Panc1 (cell line): ENCODE results near the gene PPFIA1. TPM values are rescaled to one million over a fixed set of nuclear protein-coding genes. Genes with fewer than 3 reads are reported as not detected.

Experiments
- ATAC-seq: fragments of 200-7000 bp; cut with Tn5 transposase; 2 replicates; pipeline ENCODE4 v1.9.1; 2020; ENCODE audit warnings: mild to moderate bottlenecking, moderate library complexity
- BruUV-seq: library from RNA; stranded (reverse); fragments of 400-500 nt; replicated peaks from 2 replicates; lab custom pipeline; 2021; lab: Mats Ljungman, UMichigan
- CTCF ChIA-PET: fragments of 300-600 bp; sonication (Branson Sonifier 250); formaldehyde crosslinking; loops from one replicate; lab custom pipeline; 2022; ENCODE audit warnings: antibody characterized with exemption; lab: Charles Lee
- POLR2A ChIA-PET: fragments of 300-600 bp; sonication (Branson Sonifier 250); formaldehyde crosslinking; loops from one replicate; lab custom pipeline; 2022; ENCODE audit warnings: antibody characterized with exemption; lab: Charles Lee
- DNase-seq: peaks from one replicate; pipeline ENCODE4 v3.0.0-alpha.2; 2010; ENCODE audit warnings: low read depth, low spot score
- H3K27ac ChIP-seq: 2 replicates; pipeline ENCODE4 v1.5.1; 2011; ENCODE audit warnings: mild to moderate bottlenecking, low read length, inconsistent platforms
- H3K27me3 ChIP-seq: fragments of 200-500 bp; sonication (Bioruptor generic); 2 replicates; pipeline ENCODE4 v1.6.0; 2014; ENCODE audit warnings: low read length, inconsistent platforms; ENCODE audit not compliant: control insufficient read depth, insufficient read depth
- H3K36me3 ChIP-seq: fragments of 200-500 bp; sonication (Bioruptor generic); 2 replicates; pipeline ENCODE4 v1.5.1; 2014; ENCODE audit warnings: inconsistent platforms, mild to moderate bottlenecking, low read length, moderate library complexity; ENCODE audit not compliant: control insufficient read depth, insufficient read depth
- H3K4me1 ChIP-seq: 2 replicates; pipeline ENCODE4 v1.5.1; 2011; ENCODE audit warnings: inconsistent platforms, mild to moderate bottlenecking, low read length, moderate library complexity; ENCODE audit not compliant: control insufficient read depth, insufficient read depth
- H3K4me3 ChIP-seq, 2 experiments: 2 replicates each; pipeline ENCODE4 v1.5.1; 2011 to 2012; ENCODE audit warnings: low read depth in 2 of 2, low read length in 2 of 2, mild to moderate bottlenecking in 2 of 2, inconsistent platforms in 1 of 2, moderate library complexity in 1 of 2
- H3K9me3 ChIP-seq: fragments of 200-500 bp; sonication (Bioruptor generic); 2 replicates; pipeline ENCODE4 v1.5.1; 2014; ENCODE audit warnings: low read depth, mild to moderate bottlenecking, inconsistent platforms, low read length, moderate library complexity; ENCODE audit not compliant: control insufficient read depth, insufficient read depth
- CTCF ChIP-seq: fragments of 450-650 bp; IDR thresholded peaks from 2 replicates; pipeline ENCODE4 v1.5.1; 2017; ENCODE audit warnings: mild to moderate bottlenecking
- POLR2AphosphoS5 ChIP-seq: IDR thresholded peaks from 2 replicates; pipeline ENCODE4 v1.6.1; 2012; ENCODE audit warnings: mild to moderate bottlenecking, low read depth, low read length, moderate library complexity
- SIN3A ChIP-seq: IDR thresholded peaks from 2 replicates; pipeline ENCODE4 v1.6.1; 2012; ENCODE audit warnings: low read depth, mild to moderate bottlenecking, low read length, moderate library complexity, borderline replicate concordance; ENCODE audit not compliant: insufficient read depth
- TCF7L2 ChIP-seq: IDR thresholded peaks from 2 replicates; pipeline ENCODE4 v1.6.1; 2011; ENCODE audit warnings: mild to moderate bottlenecking, low read depth, low read length, inconsistent platforms
- in situ Hi-C: cut with HindIII; loops from 2 replicates; pipeline ENCODE4 v1.10.0; 2016; ENCODE audit warnings: low sequenced_read_pairs, low pct_unique_long_range_greater_than_20kb
- intact Hi-C: fragments of 100-400 bp; cut with micrococcal nuclease; formaldehyde crosslinking; loops from one replicate; pipeline ENCODE4 v1.10.0; 2022; ENCODE audit not compliant: unreplicated experiment
- total RNA-seq: library from RNA; stranded (reverse); gene quantifications from one replicate; pipeline ENCODE4 v1.2.1, GENCODE V29; 2021; ENCODE audit not compliant: unreplicated experiment
- TF ChIP-seq, protein P1 (sequence below), 2 experiments: IDR thresholded peaks; 2 replicates each; pipeline ENCODE4 v1.6.1; 2011 to 2012; ENCODE audit warnings: low read depth in 2 of 2, control low read depth in 1 of 2, low read length in 1 of 2, mild to moderate bottlenecking in 1 of 2, moderate library complexity in 1 of 2; ENCODE audit not compliant: insufficient read depth in 1 of 2

Gene PPFIA1
- total RNA-seq, 1 experiment from 2014 or later: 101 TPM

DNA sequence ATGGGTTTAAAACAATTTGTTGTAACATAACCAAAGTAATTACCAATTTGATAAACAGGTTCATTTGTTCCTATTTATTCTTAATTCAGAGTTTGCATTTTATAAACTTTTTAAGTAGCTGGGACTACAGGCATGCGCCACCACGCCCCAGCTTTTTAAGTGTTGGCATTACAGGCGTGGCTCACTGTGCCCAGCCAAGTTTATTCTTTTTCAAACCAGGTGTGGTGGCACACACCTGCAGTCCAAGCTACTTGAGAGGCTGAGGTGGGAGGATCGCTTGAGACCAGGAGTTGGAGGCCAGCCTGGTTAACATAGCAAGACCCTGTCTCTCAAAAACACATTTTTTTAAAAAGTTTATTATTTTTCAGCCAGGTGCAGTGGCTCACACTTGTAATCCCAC is 19.1 kb downstream of the PPFIA1 start:
- H3K36me3 ChIP-seq: 0 out of 2 replicates have a peak, but pooled peaks cover 3% of the 10 kb centered on the region
- intact Hi-C loops: no loop called here
- in situ Hi-C loops: no loop called here
- DNase-seq (no peak), ATAC-seq (no peak)
- H3K9me3 ChIP-seq: no peaks in the 10 kb centered on the region
- H3K27ac ChIP-seq: no peak overlapping the region
- no TSS peak for BruUV-seq
- no peaks in the 10 kb centered on the region for H3K4me1 ChIP-seq
- POLR2A ChIA-PET: no interaction called here
- CTCF ChIA-PET: no interaction called here
- no peak overlapping the region for H3K4me3 ChIP-seq
- TF ChIP-seq, protein P1, sequence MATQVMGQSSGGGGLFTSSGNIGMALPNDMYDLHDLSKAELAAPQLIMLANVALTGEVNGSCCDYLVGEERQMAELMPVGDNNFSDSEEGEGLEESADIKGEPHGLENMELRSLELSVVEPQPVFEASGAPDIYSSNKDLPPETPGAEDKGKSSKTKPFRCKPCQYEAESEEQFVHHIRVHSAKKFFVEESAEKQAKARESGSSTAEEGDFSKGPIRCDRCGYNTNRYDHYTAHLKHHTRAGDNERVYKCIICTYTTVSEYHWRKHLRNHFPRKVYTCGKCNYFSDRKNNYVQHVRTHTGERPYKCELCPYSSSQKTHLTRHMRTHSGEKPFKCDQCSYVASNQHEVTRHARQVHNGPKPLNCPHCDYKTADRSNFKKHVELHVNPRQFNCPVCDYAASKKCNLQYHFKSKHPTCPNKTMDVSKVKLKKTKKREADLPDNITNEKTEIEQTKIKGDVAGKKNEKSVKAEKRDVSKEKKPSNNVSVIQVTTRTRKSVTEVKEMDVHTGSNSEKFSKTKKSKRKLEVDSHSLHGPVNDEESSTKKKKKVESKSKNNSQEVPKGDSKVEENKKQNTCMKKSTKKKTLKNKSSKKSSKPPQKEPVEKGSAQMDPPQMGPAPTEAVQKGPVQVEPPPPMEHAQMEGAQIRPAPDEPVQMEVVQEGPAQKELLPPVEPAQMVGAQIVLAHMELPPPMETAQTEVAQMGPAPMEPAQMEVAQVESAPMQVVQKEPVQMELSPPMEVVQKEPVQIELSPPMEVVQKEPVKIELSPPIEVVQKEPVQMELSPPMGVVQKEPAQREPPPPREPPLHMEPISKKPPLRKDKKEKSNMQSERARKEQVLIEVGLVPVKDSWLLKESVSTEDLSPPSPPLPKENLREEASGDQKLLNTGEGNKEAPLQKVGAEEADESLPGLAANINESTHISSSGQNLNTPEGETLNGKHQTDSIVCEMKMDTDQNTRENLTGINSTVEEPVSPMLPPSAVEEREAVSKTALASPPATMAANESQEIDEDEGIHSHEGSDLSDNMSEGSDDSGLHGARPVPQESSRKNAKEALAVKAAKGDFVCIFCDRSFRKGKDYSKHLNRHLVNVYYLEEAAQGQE (IDR thresholded peaks at IDR 0.05; ENCODE audit: insufficient read depth in 1 of 2, low read depth in 2 of 2, low read length in 1 of 2): no peak
- no peak for TF ChIP-seq POLR2AphosphoS5
- H3K27me3 ChIP-seq: no peaks in the 10 kb centered on the region

GRCh38 chr11:70290361-70291065 is 20.0 kb downstream of the PPFIA1 start:
- no peaks in the 10 kb centered on the region for H3K4me1 ChIP-seq
- in situ Hi-C loops: no loop called here
- CTCF ChIA-PET: no interaction called here
- DNase-seq (no peak), ATAC-seq (no peak)
- 0 out of 2 replicates have a peak, but pooled peaks cover 3% of the 10 kb centered on the region for H3K36me3 ChIP-seq
- no peaks in the 10 kb centered on the region for H3K9me3 ChIP-seq
- TF ChIP-seq CTCF (no peak), TCF7L2 (no peak), SIN3A (no peak), POLR2AphosphoS5 (no peak)
- TF ChIP-seq, protein P1 (IDR thresholded peaks at IDR 0.05; ENCODE audit: insufficient read depth in 1 of 2, low read depth in 2 of 2, low read length in 1 of 2): no peak
- H3K4me3 ChIP-seq: no peak overlapping the region
- intact Hi-C loops: no loop called here
- H3K27ac ChIP-seq: no peak overlapping the region
- BruUV-seq: no TSS peak
- no peaks in the 10 kb centered on the region for H3K27me3 ChIP-seq
- POLR2A ChIA-PET: no interaction called here
